Trophoblast cell (in vitro differentiated cells and primary cell): ENCODE measurements around the gene C6orf89.

ENCODE experiments used
- DNase-seq, 2 donors: peaks; one replicate each; pipeline ENCODE4 v3.0.0-alpha.2; 2016
- H2AFZ ChIP-seq: 2 replicates; pipeline ENCODE4 v1.6.1; 2013; ENCODE audit warnings: low read length, moderate library complexity, mild to moderate bottlenecking; ENCODE audit not compliant: insufficient read depth, poor library complexity
- H2AK5ac ChIP-seq: 2 replicates; pipeline ENCODE4 v1.6.1; 2013; ENCODE audit warnings: mild to moderate bottlenecking, low read length
- H2BK120ac ChIP-seq: 2 replicates; pipeline ENCODE4 v1.6.1; 2013; ENCODE audit warnings: low read length, mild to moderate bottlenecking, moderate library complexity; ENCODE audit not compliant: insufficient read depth, poor library complexity
- H2BK12ac ChIP-seq: 2 replicates; pipeline ENCODE4 v1.6.1; 2013; ENCODE audit warnings: mild to moderate bottlenecking, low read length, moderate library complexity
- H2BK5ac ChIP-seq: 2 replicates; pipeline ENCODE4 v1.6.1; 2013; ENCODE audit warnings: low read length, low read depth, moderate library complexity, mild to moderate bottlenecking; ENCODE audit not compliant: poor library complexity
- H3K14ac ChIP-seq: 2 replicates; pipeline ENCODE4 v1.6.1; 2013; ENCODE audit warnings: mild to moderate bottlenecking, low read length
- H3K18ac ChIP-seq: 2 replicates; pipeline ENCODE4 v1.6.1; 2013; ENCODE audit warnings: mild to moderate bottlenecking, low read length
- H3K23ac ChIP-seq: 2 replicates; pipeline ENCODE4 v1.6.1; 2013; ENCODE audit warnings: low read length
- H3K27ac ChIP-seq: 2 replicates; pipeline ENCODE4 v1.5.1; 2013; ENCODE audit warnings: low read depth, mild to moderate bottlenecking, inconsistent platforms, low read length, moderate library complexity
- H3K27me3 ChIP-seq: 2 replicates; pipeline ENCODE4 v1.6.1; 2013; ENCODE audit warnings: inconsistent platforms, mild to moderate bottlenecking, low read length, moderate library complexity; ENCODE audit not compliant: insufficient read depth
- H3K36me3 ChIP-seq, 2 experiments: 1 replicate in 1 of 2; 2 replicates in 1 of 2; pipeline ENCODE4 v1.6.1; 2013; ENCODE audit warnings: low read length in 2 of 2, mild to moderate bottlenecking in 2 of 2, moderate library complexity in 1 of 2; ENCODE audit not compliant: insufficient read depth in 2 of 2, control insufficient read depth in 1 of 2
- H3K4ac ChIP-seq: 2 replicates; pipeline ENCODE4 v1.6.1; 2013; ENCODE audit warnings: low read depth, mild to moderate bottlenecking, low read length, moderate library complexity
- H3K4me1 ChIP-seq, 2 experiments: 1 replicate in 1 of 2; 2 replicates in 1 of 2; pipeline ENCODE4 v1.6.1; 2013; ENCODE audit warnings: low read length in 2 of 2, mild to moderate bottlenecking in 2 of 2, moderate library complexity in 1 of 2; ENCODE audit not compliant: insufficient read depth in 2 of 2, control insufficient read depth in 1 of 2
- H3K4me2 ChIP-seq: 2 replicates; pipeline ENCODE4 v1.6.1; 2013; ENCODE audit warnings: inconsistent platforms, mild to moderate bottlenecking, low read length, moderate library complexity
- H3K4me3 ChIP-seq: 2 replicates; pipeline ENCODE4 v1.5.1; 2013; ENCODE audit warnings: mild to moderate bottlenecking, low read depth, low read length, inconsistent platforms
- H3K79me1 ChIP-seq: one replicate; pipeline ENCODE4 v1.6.1; 2013; ENCODE audit warnings: low read length
- H3K79me2 ChIP-seq: 2 replicates; pipeline ENCODE4 v1.6.1; 2013; ENCODE audit warnings: low read length, mild to moderate bottlenecking; ENCODE audit not compliant: control insufficient read depth, insufficient read depth, poor library complexity
- H3K9ac ChIP-seq: 2 replicates; pipeline ENCODE4 v1.6.1; 2013; ENCODE audit warnings: mild to moderate bottlenecking, low read length
- H3K9me3 ChIP-seq: 2 replicates; pipeline ENCODE4 v1.6.1; 2013; ENCODE audit warnings: low read depth, mild to moderate bottlenecking, control low read depth, inconsistent platforms, low read length; ENCODE audit not compliant: insufficient read depth
- H4K12ac ChIP-seq: 2 replicates; pipeline ENCODE4 v1.6.1; 2013; ENCODE audit warnings: low read depth, mild to moderate bottlenecking, low read length, moderate library complexity
- H4K8ac ChIP-seq: 2 replicates; pipeline ENCODE4 v1.6.1; 2013; ENCODE audit warnings: low read depth, mild to moderate bottlenecking, low read length, moderate library complexity
- H4K91ac ChIP-seq: one replicate; pipeline ENCODE4 v1.6.1; 2013; ENCODE audit warnings: low read depth, mild to moderate bottlenecking, low read length, moderate library complexity
- WGBS: extraction: QIAGEN DNeasy Blood & Tissue Kit; methylation state at CpG from one replicate; pipeline ENCODE4 v1.1.7; 2013; ENCODE audit warnings: missing lambda C conversion rate; ENCODE audit not compliant: insufficient read length, insufficient coverage; ENCODE audit errors: extremely low coverage; 5-methylcytosine and 5-hydroxymethylcytosine counted together

C6orf89 gene

DNA sequence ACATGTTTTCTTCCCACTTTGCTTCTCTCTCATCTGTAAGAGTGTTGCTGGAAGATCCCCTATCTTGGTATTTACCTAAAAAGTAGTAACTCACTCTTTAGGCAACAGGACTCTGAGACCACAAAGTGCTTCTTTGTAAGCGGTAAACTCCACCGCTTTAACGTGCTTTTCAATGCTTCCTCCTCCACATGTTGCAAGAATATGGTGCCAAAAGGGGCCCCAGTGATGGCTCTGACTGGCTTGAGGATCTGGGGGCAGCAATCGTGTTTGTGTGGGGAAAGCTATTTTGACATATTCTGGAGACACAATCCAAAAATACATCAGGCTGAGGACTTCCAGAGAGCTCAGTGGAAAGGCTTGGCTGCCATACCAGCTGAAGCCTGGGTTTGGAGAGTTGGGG is 34.1 kb upstream of the C6orf89 start:
- DNase-seq = no peak
- H3K4ac ChIP-seq = no peak overlapping the region
- H3K4me3 ChIP-seq = no peak overlapping the region
- H3K23ac ChIP-seq = no peak overlapping the region
- H3K79me2 ChIP-seq = no peaks in the 10 kb centered on the region
- H4K91ac ChIP-seq = no peak overlapping the region
- peak overlapping the region; percentile 31 for H2BK120ac ChIP-seq
- no peak overlapping the region for H2BK5ac ChIP-seq
- no peak overlapping the region for H3K9ac ChIP-seq
- H4K8ac ChIP-seq = no peak overlapping the region
- H3K14ac ChIP-seq = no peak overlapping the region
- H3K9me3 ChIP-seq = no peaks in the 10 kb centered on the region
- H3K18ac ChIP-seq = no peak overlapping the region
- H3K4me2 ChIP-seq = no peak overlapping the region
- H4K12ac ChIP-seq = no peak overlapping the region
- H3K79me1 ChIP-seq = peaks cover 3% of the 10 kb centered on the region
- WGBS = no CpG with 5 or more reads among the region's 4 CpGs
- no peaks in the 10 kb centered on the region for H3K27me3 ChIP-seq
- H2BK12ac ChIP-seq = peak overlapping the region; percentile 58
- H3K36me3 ChIP-seq = peaks cover 2 to 12% of the 10 kb centered on the region in 2 experiments
- peaks cover 34% of the 10 kb centered on the region in 2 experiments for H3K4me1 ChIP-seq
- H3K27ac ChIP-seq = no peak overlapping the region
- H2AK5ac ChIP-seq = no peak overlapping the region
- H2AFZ ChIP-seq = no peak overlapping the region

DNA sequence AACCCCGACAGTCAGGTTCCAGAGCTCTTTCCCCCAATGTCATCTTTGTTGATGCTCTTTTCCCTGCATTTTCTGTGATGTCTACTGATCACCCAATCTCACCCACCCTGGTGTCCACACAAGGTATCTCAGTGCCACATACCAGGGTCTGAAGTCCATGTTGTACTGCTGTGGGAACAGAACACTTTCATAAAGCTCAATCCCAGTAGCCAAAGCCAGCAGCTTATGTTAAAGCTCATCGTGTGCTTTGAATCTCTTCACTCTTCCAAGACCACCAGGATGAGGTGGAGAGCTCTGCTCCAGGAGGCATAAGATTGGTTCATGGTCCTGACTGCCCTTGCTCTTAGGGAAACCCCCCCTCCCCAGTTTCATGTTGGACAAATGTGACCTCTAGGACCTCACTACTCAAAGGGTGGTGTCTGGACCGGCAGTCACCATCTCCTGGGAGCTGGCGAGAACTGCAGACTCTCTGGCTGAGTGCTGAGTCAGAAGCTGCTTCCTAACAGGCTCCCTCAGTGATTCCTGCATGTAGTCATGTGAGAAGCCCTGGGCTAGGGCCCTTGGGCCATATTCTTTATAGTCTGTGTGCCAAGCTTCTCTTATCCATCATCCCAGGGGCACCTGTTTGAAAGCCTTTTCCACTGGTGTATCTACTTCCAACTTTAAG is 33.1 kb upstream of the C6orf89 start:
- H3K9me3 ChIP-seq = no peaks in the 10 kb centered on the region
- no peak overlapping the region for H2AFZ ChIP-seq
- no peak overlapping the region for H3K14ac ChIP-seq
- H4K8ac ChIP-seq = no peak overlapping the region
- no peak overlapping the region for H3K4me2 ChIP-seq
- no peak overlapping the region for H4K12ac ChIP-seq
- peak; percentile 35 to 53 for DNase-seq
- peak overlapping the region; percentile 56 for H2BK120ac ChIP-seq
- no CpG with 5 or more reads among the region's 4 CpGs for WGBS
- H3K4ac ChIP-seq = no peak overlapping the region
- H3K18ac ChIP-seq = no peak overlapping the region
- no peaks in the 10 kb centered on the region for H3K79me2 ChIP-seq
- H3K4me1 ChIP-seq = peaks cover 34% of the 10 kb centered on the region in 2 experiments
- no peak overlapping the region for H3K23ac ChIP-seq
- H2AK5ac ChIP-seq = no peak overlapping the region
- H4K91ac ChIP-seq = peak overlapping the region; percentile 39
- H2BK12ac ChIP-seq = peak overlapping the region; percentile 69
- H3K79me1 ChIP-seq = peaks cover 3% of the 10 kb centered on the region
- H2BK5ac ChIP-seq = peak overlapping the region; percentile 4
- H3K9ac ChIP-seq = no peak overlapping the region
- no peak overlapping the region for H3K4me3 ChIP-seq
- H3K36me3 ChIP-seq = peaks cover 2 to 12% of the 10 kb centered on the region in 2 experiments
- no peaks in the 10 kb centered on the region for H3K27me3 ChIP-seq
- no peak overlapping the region for H3K27ac ChIP-seq

DNA sequence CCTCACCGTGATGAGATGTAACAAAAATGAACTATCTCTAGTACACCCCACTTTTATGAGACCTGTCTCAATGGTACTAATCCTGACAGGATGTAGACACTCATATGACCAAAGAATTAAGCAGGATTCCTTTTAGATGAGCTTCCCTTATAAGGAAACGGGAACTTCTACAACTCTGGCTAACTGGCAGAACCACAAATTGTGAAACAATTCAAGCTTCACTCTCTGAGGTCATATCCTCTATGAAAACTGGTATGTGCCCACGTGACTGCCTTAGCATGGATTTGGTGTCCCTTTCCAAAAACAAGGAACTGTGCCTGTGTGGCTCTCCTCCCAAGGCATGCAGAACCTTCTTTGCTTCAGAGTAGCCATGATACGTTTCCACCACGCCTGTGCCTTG is 32.4 kb upstream of the C6orf89 start:
- Histone ChIP-seq H2BK120ac (no peak overlapping the region), H2AK5ac (no peak overlapping the region), H4K91ac (no peak overlapping the region), H3K18ac (no peak overlapping the region), H3K79me2 (no peaks in the 10 kb centered on the region), H3K79me1 (peaks cover 3% of the 10 kb centered on the region), H3K27me3 (no peaks in the 10 kb centered on the region), H2BK12ac (no peak overlapping the region), H3K23ac (no peak overlapping the region), H3K4me3 (no peak overlapping the region), H4K12ac (no peak overlapping the region), H3K4ac (no peak overlapping the region), H4K8ac (no peak overlapping the region), H2BK5ac (no peak overlapping the region), H3K36me3 (peaks cover 2 to 12% of the 10 kb centered on the region in 2 experiments), H3K9me3 (no peaks in the 10 kb centered on the region), H3K4me1 (peaks cover 30 to 31% of the 10 kb centered on the region in 2 experiments), H3K4me2 (no peak overlapping the region), H2AFZ (no peak overlapping the region), H3K9ac (no peak overlapping the region), H3K27ac (no peak overlapping the region), H3K14ac (no peak overlapping the region)
- DNase-seq = peak; percentile 68 to 96
- WGBS = no CpG with 5 or more reads among the region's 5 CpGs

DNA sequence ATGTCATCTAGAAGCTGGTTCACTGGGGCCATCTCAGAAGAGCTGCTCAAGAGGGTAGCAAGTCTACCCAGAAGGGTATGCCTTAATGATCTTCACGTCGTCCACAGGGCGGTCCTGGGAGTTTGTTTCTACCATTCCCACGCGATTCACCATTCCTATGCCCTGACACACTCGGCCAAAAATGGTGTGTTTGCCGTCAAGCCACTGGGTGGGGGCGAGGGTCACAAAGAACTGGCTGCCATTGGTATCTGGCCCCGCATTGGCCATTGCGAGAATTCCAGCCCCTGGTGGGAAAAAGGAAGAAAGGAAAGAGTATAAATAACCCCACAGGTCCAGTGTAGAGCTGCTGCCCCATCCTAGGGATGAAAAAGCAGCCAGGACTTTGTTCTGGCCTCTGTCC is 30.0 kb upstream of the C6orf89 start:
- Histone ChIP-seq H2BK120ac (no peak overlapping the region), H3K23ac (no peak overlapping the region), H2AFZ (no peak overlapping the region), H3K27me3 (no peaks in the 10 kb centered on the region), H3K9me3 (no peaks in the 10 kb centered on the region), H4K8ac (no peak overlapping the region), H3K4me2 (no peak overlapping the region), H3K27ac (no peak overlapping the region), H3K4ac (no peak overlapping the region), H3K18ac (no peak overlapping the region), H3K9ac (no peak overlapping the region), H2AK5ac (no peak overlapping the region), H3K36me3 (peaks cover 2 to 12% of the 10 kb centered on the region in 2 experiments), H2BK5ac (no peak overlapping the region), H3K79me2 (no peaks in the 10 kb centered on the region), H3K14ac (no peak overlapping the region), H3K4me3 (no peak overlapping the region), H4K12ac (no peak overlapping the region), H3K79me1 (peaks cover 3% of the 10 kb centered on the region), H3K4me1 (peaks cover 22 to 30% of the 10 kb centered on the region in 2 experiments), H2BK12ac (no peak overlapping the region), H4K91ac (no peak overlapping the region)
- peak in 1 of 2 donors; percentile 10 for DNase-seq
- WGBS = no CpG with 5 or more reads among the region's 10 CpGs
